ENCODE results near the gene ASB8.

ASB8 gene

GRCh38 chr12:48165089-48165981 is 8.0 kb upstream of the ASB8 start:
- peak; percentile 92 for TF ChIP-seq CTCF (conservative IDR thresholded peaks at IDR 0.05; ENCODE audit: low read depth, low read length)
- Histone ChIP-seq H3K4me3 (IDR thresholded peaks at IDR 0.05; ENCODE audit: insufficient read depth, low read depth, low read length) (no peak overlapping the region), H3K9ac (no peak overlapping the region), H4K20me1 (ENCODE audit: insufficient read depth) (no peaks in the 10 kb centered on the region), H3K36me3 (ENCODE audit: insufficient read depth) (no peaks in the 10 kb centered on the region), H3K27me3 (ENCODE audit: insufficient read depth, low read depth) (no peaks in the 10 kb centered on the region), H3K4me1 (ENCODE audit: low read depth, poor library complexity, severe bottlenecking) (no peaks in the 10 kb centered on the region), H3K27ac (no peak overlapping the region), H3K79me2 (ENCODE audit: insufficient read depth, low read depth) (no peaks in the 10 kb centered on the region), H2AFZ (ENCODE audit: low read depth) (no peak overlapping the region), H3K4me2 (no peak overlapping the region)

GRCh38 chr12:48164451-48164850 is 7.1 kb upstream of the ASB8 start:
- no peak for TF ChIP-seq CTCF (conservative IDR thresholded peaks at IDR 0.05; ENCODE audit: low read depth, low read length)
- H3K27me3 ChIP-seq (ENCODE audit: insufficient read depth, low read depth) = no peaks in the 10 kb centered on the region
- H3K9ac ChIP-seq = no peak overlapping the region
- no peak overlapping the region for H3K4me2 ChIP-seq
- H4K20me1 ChIP-seq (ENCODE audit: insufficient read depth) = no peaks in the 10 kb centered on the region
- H3K36me3 ChIP-seq (ENCODE audit: insufficient read depth) = no peaks in the 10 kb centered on the region
- no peak overlapping the region for H2AFZ ChIP-seq (ENCODE audit: low read depth)
- H3K79me2 ChIP-seq (ENCODE audit: insufficient read depth, low read depth) = no peaks in the 10 kb centered on the region
- H3K4me3 ChIP-seq (IDR thresholded peaks at IDR 0.05; ENCODE audit: insufficient read depth, low read depth, low read length) = no peak overlapping the region
- no peaks in the 10 kb centered on the region for H3K4me1 ChIP-seq (ENCODE audit: low read depth, poor library complexity, severe bottlenecking)
- H3K27ac ChIP-seq = no peak overlapping the region

- Histone ChIP-seq H4K20me1 (ENCODE audit: insufficient read depth) (no peaks in the 10 kb centered on the region), H2AFZ (ENCODE audit: low read depth) (no peak overlapping the region), H3K4me3 (IDR thresholded peaks at IDR 0.05; ENCODE audit: insufficient read depth, low read depth, low read length) (no peak overlapping the region), H3K79me2 (ENCODE audit: insufficient read depth, low read depth) (no peaks in the 10 kb centered on the region), H3K4me1 (ENCODE audit: low read depth, poor library complexity, severe bottlenecking) (peaks cover under 1% of the 10 kb centered on the region), H3K27ac (no peak overlapping the region), H3K27me3 (ENCODE audit: insufficient read depth, low read depth) (no peaks in the 10 kb centered on the region), H3K36me3 (ENCODE audit: insufficient read depth) (no peaks in the 10 kb centered on the region), H3K9ac (no peak overlapping the region), H3K4me2 (no peak overlapping the region)
- no peak for TF ChIP-seq CTCF (conservative IDR thresholded peaks at IDR 0.05; ENCODE audit: low read depth, low read length)
These were observed 5.9 kb upstream of the ASB8 start for GRCh38 chr12:48163150-48163747.

- H3K4me2 ChIP-seq = no peak overlapping the region
- peaks cover 16% of the 10 kb centered on the region for H3K4me1 ChIP-seq (ENCODE audit: low read depth, poor library complexity, severe bottlenecking)
- H3K79me2 ChIP-seq (ENCODE audit: insufficient read depth, low read depth) = peaks cover 13% of the 10 kb centered on the region; the same call in 1 of the 2 replicates
- no peaks in the 10 kb centered on the region for H3K36me3 ChIP-seq (ENCODE audit: insufficient read depth)
- H3K27me3 ChIP-seq (ENCODE audit: insufficient read depth, low read depth) = no peaks in the 10 kb centered on the region
- TF ChIP-seq CTCF (conservative IDR thresholded peaks at IDR 0.05; ENCODE audit: low read depth, low read length) = no peak
- no peak overlapping the region for H3K27ac ChIP-seq
- no peak overlapping the region for H3K9ac ChIP-seq
- no peak overlapping the region for H2AFZ ChIP-seq (ENCODE audit: low read depth)
- H3K4me3 ChIP-seq (IDR thresholded peaks at IDR 0.05; ENCODE audit: insufficient read depth, low read depth, low read length) = no peak overlapping the region
- no peaks in the 10 kb centered on the region for H4K20me1 ChIP-seq (ENCODE audit: insufficient read depth)
These were observed 3.5 kb upstream of the ASB8 start for GRCh38 chr12:48160807-48161206.
